Thyroid gland (tissue), 4 donors: ENCODE data around the gene CTNNA2. TPM values are rescaled to one million over a fixed set of nuclear protein-coding genes. Genes with fewer than 3 reads are reported as not detected.

Source experiments
- DNase-seq, 2 donors: peaks; one replicate each; pipeline ENCODE4 v3.0.0-alpha.2; 2019
- H3K27ac ChIP-seq, 3 donors: fragments of 200-600 bp; sonication (generic); 1 replicate in 2 of 3; 2 replicates in 1 of 3; pipeline ENCODE4 v1.5.1; 2016 to 2019; ENCODE audit warnings: mild to moderate bottlenecking in 1 of 3, moderate library complexity in 1 of 3
- H3K27me3 ChIP-seq: fragments of 200-600 bp; sonication (generic); one replicate; pipeline ENCODE4 v1.5.1; 2019
- H3K36me3 ChIP-seq, 2 donors: fragments of 200-600 bp; sonication (generic); one replicate each; pipeline ENCODE4 v1.5.1; 2016 to 2019
- H3K4me1 ChIP-seq, 2 donors: fragments of 200-600 bp; sonication (generic); one replicate each; pipeline ENCODE4 v1.5.1; 2017 to 2019
- H3K4me3 ChIP-seq, 3 donors: fragments of 200-600 bp; sonication (generic); replicated peaks in 1 of 3; 1 replicate in 2 of 3; 2 replicates in 1 of 3; pipeline ENCODE4 v1.5.1; 2016; ENCODE audit warnings: mild to moderate bottlenecking in 1 of 3
- H3K9me3 ChIP-seq: fragments of 200-600 bp; sonication (generic); one replicate; pipeline ENCODE4 v1.5.1; 2017
- CTCF ChIP-seq, 6 experiments: fragments of 200-600 bp in 3 of 6; fragments of 450-650 bp in 3 of 6; sonication (generic) in 3 of 6; IDR thresholded peaks; one replicate each; pipeline ENCODE4 v1.5.1; 2016 to 2019; ENCODE audit warnings: antibody characterized with exemption in 6 of 6, mild to moderate bottlenecking in 2 of 6, inconsistent platforms in 1 of 6, moderate library complexity in 1 of 6
- POLR2A ChIP-seq, 2 donors: fragments of 450-650 bp; IDR thresholded peaks; one replicate each; pipeline ENCODE4 v1.6.1; 2017; ENCODE audit warnings: antibody characterized with exemption in 2 of 2, mild to moderate bottlenecking in 2 of 2, moderate library complexity in 1 of 2
- WGBS, 2 donors: methylation state at CpG; one replicate each; pipeline ENCODE4 v1.1.5; 2017; 5-methylcytosine and 5-hydroxymethylcytosine counted together
- intact Hi-C: fragments of 100-400 bp; cut with DNase I; formaldehyde crosslinking; loops from one replicate; pipeline ENCODE4 v1.15.1; 2023
- total RNA-seq, 4 donors: library from RNA; depleted of rRNA; stranded (reverse); fragments of >200 nt; gene quantifications; one replicate each; pipeline ENCODE4 v1.2.3, GENCODE V29; 2016

CTNNA2 gene
- total RNA-seq, 4 donors from 2014 or later, result 0.13 to 0.44 (median 0.22) TPM; not detected in 1

DNA sequence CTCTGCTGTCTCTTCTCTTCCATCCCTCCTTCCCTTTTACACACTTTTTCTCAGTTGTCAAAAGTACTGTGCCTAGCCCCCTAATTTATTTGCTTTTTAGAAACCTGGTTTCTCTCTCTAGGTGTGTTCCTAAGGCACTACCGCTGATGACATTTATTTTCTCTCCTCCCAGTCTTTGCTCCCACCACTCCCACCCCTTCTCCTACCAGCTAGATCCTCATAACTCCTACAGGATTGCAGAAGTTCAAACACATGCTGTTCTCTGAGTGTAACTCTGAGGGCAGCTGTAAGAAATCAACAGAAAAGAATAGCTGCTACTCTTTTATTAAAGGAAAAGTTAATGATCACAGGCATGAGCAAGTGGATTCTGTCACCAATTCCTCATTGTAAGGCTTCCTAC, 814.0 kb downstream of the CTNNA2 start:
- Histone ChIP-seq H3K27me3 (no peaks in the 10 kb centered on the region), H3K36me3 (no peaks in the 10 kb centered on the region), H3K4me3 (no peak overlapping the region), H3K4me1 (peaks cover 0 to 4% of the 10 kb centered on the region in 2 donors), H3K27ac (no peak overlapping the region), H3K9me3 (no peaks in the 10 kb centered on the region)
- TF ChIP-seq CTCF (IDR thresholded peaks at IDR 0.05) (no peak), POLR2A (IDR thresholded peaks at IDR 0.05) (no peak)
- WGBS, 2 donors, result 81 to 87% methylated on average over 1 of the region's 1 CpG
- intact Hi-C loops, result loop anchor here (5.0 kb wide), 1 partner anchor 175 kb away; no protein-coding TSS in a partner anchor
- DNase-seq, result no peak

GRCh38 chr2:80328159-80328571, 815.3 kb downstream of the CTNNA2 start:
- whole genome bisulfite sequencing, 2 donors, result 79 to 80% methylated on average over 1 of the region's 1 CpG
- DNase-seq, result peak; percentile 13 to 14
- TF ChIP-seq CTCF (IDR thresholded peaks at IDR 0.05) (no peak), POLR2A (IDR thresholded peaks at IDR 0.05) (no peak)
- no peak overlapping the region for H3K4me3 ChIP-seq
- H3K27ac ChIP-seq, result no peak overlapping the region
- intact Hi-C loops, result loop anchor here (5.0 kb wide), 1 partner anchor 174 kb away; no protein-coding TSS in a partner anchor
- no peaks in the 10 kb centered on the region for H3K4me1 ChIP-seq
- no peaks in the 10 kb centered on the region for H3K27me3 ChIP-seq
- no peaks in the 10 kb centered on the region for H3K9me3 ChIP-seq
- no peaks in the 10 kb centered on the region for H3K36me3 ChIP-seq

DNA sequence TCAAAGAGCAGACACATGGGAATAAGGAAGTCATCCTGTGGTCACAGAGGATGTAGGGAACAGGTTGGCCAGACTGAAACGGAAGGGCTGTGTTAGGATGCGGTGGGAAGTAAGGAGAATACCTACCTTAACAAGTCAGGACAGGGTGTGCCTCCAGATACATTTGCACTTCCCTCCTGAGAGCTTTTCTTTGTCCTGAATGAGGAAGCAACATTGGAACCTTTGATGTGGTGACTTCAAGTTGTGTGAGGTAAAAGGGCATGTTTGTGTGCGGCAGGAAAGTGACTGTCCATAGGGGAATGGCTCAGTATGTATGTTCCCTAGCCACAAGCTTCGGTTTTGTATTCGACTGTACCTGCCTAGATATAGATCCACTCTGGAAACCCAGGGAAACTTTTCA, 816.6 kb downstream of the CTNNA2 start:
- intact Hi-C loops, result loop anchor here (5.0 kb wide), 1 partner anchor 173 kb away; no protein-coding TSS in a partner anchor
- TF ChIP-seq CTCF (IDR thresholded peaks at IDR 0.05), result no peak
- TF ChIP-seq POLR2A (IDR thresholded peaks at IDR 0.05), result no peak
- WGBS, 2 donors, result 88 to 90% methylated on average over 5 of the region's 5 CpGs
- no peak overlapping the region for H3K27ac ChIP-seq
- H3K4me3 ChIP-seq, result no peak overlapping the region
- no peaks in the 10 kb centered on the region for H3K9me3 ChIP-seq
- H3K27me3 ChIP-seq, result no peaks in the 10 kb centered on the region
- H3K36me3 ChIP-seq, result no peaks in the 10 kb centered on the region
- no peak for DNase-seq
- H3K4me1 ChIP-seq, result no peaks in the 10 kb centered on the region

DNA sequence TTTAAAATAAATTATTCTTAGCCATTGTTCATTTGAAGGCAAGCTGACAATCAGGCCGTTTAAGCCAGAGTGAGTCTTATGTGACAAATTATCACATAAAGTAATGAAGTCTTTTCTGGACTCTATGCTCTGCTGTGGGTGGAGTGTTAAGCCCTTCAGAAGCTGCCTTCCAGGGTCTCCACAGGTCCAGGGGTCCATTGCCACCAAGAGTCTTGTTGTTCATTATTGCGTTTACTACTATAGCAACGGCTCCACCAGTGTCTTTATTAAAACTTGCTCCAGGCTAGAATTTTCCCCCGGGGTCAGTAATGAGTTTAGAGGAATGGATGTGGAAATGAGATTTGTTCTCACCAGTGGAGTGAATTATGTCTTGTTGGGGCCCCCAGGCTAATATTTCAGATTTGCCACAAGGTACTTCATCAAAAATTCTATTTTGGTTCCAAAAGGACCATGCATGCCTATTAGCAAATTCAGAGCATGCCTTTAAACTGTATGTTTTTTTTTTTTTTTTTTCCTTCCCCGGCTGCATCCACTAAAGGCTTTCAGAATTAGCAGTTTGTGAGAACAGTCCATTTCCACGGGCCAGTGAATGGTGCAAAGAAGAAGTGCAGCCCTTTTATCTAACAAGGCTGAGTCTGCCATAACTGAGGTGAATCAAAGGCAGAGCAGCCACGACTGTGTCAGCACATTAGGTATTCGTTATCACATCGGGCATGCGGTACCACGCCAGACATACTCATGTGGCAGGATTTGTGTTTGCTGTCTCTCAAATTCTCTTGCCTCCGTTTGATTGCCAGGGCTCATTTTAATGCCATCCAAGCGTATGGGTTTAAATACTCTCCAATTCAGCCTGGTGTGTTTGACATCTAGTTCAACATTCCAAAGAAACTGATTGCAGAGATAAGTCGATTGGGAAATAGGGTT, 817.9 kb downstream of the CTNNA2 start:
- Histone ChIP-seq H3K4me3 (no peak overlapping the region), H3K27ac (no peak overlapping the region), H3K4me1 (no peaks in the 10 kb centered on the region), H3K27me3 (no peaks in the 10 kb centered on the region), H3K9me3 (no peaks in the 10 kb centered on the region), H3K36me3 (no peaks in the 10 kb centered on the region)
- intact Hi-C loops, result no loop called here
- no peak for DNase-seq
- WGBS, 2 donors, result 73 to 77% methylated on average over 14 of the region's 14 CpGs
- TF ChIP-seq CTCF (IDR thresholded peaks at IDR 0.05) (no peak), POLR2A (IDR thresholded peaks at IDR 0.05) (no peak)

GRCh38 chr2:80333886-80334285, 821.0 kb downstream of the CTNNA2 start:
- intact Hi-C loops, result no loop called here
- no peaks in the 10 kb centered on the region for H3K36me3 ChIP-seq
- no peak for TF ChIP-seq POLR2A (IDR thresholded peaks at IDR 0.05)
- TF ChIP-seq CTCF (IDR thresholded peaks at IDR 0.05), result no peak
- no peak overlapping the region for H3K27ac ChIP-seq
- H3K4me3 ChIP-seq, result no peak overlapping the region
- WGBS, 2 donors, result 88 to 94% methylated on average over 5 of the region's 5 CpGs
- DNase-seq, result no peak
- H3K27me3 ChIP-seq, result no peaks in the 10 kb centered on the region
- H3K4me1 ChIP-seq, result no peaks in the 10 kb centered on the region
- H3K9me3 ChIP-seq, result no peaks in the 10 kb centered on the region
